T47D (cell line): ENCODE measurements around the gene LDB2.

ENCODE experiments used
- DNase-seq, 2 experiments: peaks; one replicate each; pipeline versions ENCODE4 v3.0.0 to v3.0.0-alpha.2; 2011 to 2012; ENCODE audit warnings: low read depth in 1 of 2, low spot score in 1 of 2
- JUND ChIP-seq: IDR thresholded peaks from 2 replicates; pipeline ENCODE4 v1.6.1; 2012; ENCODE audit warnings: low read depth
- in situ Hi-C: cut with HindIII; loops from 2 replicates; pipeline ENCODE4 v1.10.0; 2016; ENCODE audit warnings: low sequenced_read_pairs, low pct_unique_long_range_greater_than_20kb

LDB2 gene

DNA sequence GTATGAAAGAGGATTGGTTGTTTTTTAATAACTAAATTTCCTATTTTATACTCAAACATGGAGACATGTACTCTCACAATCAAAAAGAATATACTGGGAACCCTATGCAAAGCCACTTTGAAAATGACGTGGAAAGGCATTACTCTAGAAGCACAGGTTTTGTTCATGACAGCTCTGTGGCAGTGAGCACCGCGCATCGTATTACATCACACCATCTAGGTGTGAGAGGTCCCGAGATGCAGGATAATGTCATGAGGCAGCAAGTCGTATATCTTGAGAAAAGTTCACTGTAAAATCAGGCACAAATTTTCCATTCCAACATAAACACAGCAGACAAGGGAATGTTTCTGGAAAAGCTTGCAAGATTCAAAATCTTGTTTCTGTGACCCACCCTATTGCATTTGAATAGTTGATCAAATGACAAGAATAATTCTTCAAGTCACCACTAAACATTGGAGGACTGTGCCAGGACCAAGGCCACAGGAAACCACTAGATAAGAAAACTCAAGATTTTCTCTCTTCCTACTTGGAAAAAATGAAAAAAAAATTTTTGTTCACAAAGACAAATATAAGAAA is 127.6 kb downstream of the LDB2 start:
- DNase-seq, result no peak
- in situ Hi-C loops, result no loop called here
- no peak for TF ChIP-seq JUND

GRCh38 chr4:16767861-16768260 is 130.6 kb downstream of the LDB2 start:
- DNase-seq, result no peak
- TF ChIP-seq JUND, result no peak
- in situ Hi-C loops, result no loop called here

GRCh38 chr4:16767251-16767650 is 131.2 kb downstream of the LDB2 start:
- in situ Hi-C loops, result no loop called here
- no peak for TF ChIP-seq JUND
- no peak for DNase-seq

DNA sequence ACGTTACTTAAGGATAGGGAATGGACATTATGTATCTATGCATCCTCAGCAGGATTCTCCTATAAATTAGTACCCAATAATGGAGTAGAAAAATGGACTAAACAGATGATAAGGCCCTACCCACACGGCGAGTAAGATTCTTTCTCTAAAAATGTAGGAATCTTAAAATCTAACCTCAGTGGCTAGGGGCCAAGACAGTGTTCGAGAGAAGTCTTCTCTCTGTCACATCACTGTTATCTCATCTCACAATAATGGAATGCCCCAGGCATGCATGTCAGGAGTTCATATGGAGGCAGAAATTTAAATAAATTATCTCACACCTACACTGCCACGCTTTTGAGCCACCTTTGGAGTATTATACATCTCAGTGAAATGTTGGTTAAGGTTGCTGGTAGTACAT is 132.9 kb downstream of the LDB2 start:
- in situ Hi-C loops, result no loop called here
- TF ChIP-seq JUND, result no peak
- DNase-seq, result no peak

DNA sequence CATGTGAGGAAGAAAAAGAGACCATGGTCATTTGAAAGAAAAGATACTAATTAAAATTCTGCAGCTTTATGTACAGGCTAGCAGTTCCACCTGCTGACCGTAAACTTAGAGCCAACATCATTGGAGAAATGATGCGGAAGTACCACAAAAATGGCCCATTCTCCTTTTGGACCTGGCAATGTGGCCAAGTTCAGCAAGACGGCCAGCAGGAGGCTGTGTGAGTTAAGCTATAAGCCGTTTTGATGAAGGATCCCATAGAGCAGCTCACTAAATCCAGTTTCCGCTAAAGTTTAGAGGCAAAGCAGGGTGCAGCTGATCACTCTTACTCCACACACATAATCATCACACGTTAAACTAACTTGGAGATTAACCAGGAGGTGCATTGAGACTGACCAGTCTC is 133.8 kb downstream of the LDB2 start:
- in situ Hi-C loops, result no loop called here
- peak in 1 of 2 experiments; percentile 2 for DNase-seq
- TF ChIP-seq JUND, result no peak

GRCh38 chr4:16760617-16761363 is 137.7 kb downstream of the LDB2 start:
- DNase-seq, result no peak
- in situ Hi-C loops, result no loop called here
- TF ChIP-seq JUND, result no peak

DNA sequence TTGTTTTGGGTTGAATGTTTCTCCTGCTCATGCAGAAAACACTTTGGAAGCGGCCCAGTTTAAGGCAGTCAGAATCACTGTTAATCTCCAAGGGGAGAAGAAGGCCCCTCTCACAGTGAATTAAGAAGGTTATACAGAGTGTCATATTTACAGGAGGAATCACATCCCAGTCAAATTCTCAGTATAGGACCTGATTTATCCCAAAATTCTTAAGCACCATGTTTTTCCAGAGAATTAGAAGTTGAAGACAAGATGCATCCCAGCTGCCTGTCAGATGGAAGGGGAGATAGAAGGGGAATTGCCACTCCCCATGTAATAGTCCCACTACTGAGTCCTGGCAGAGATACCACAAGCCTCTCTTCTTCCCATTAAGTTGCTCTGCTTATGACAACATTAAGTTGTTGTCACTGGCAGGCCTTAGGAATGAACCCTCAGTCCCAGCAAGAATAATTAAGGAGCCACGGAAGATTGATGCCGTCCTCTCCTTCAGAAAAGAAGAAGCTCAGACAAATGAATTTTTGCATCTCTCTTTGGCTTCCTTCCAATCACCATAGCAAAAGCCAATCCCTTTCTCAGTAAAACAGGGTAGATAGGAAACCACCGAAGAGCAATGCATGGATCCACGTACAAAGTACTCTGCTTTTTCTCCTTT is 138.4 kb downstream of the LDB2 start:
- TF ChIP-seq JUND, result no peak
- in situ Hi-C loops, result no loop called here
- DNase-seq, result no peak

DNA sequence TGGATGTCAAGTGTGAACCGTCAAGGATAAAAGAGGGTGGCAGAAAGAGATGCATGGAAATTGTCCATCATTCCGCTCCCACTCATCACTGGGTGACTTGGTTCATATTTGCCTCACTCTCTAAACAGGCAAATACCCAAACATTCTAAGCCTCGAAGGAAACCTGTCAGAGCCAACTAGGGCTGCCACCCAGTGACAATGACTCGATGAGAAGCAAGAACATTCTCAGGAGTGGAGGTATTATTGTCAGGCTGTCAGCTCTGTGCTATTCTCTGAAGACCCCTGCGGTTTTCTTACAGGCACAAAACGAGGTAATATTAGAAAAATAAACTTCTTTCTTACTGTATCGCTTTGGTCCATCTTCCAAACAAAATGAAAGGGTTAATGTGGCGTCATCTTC is 139.6 kb downstream of the LDB2 start:
- TF ChIP-seq JUND, result no peak
- in situ Hi-C loops, result no loop called here
- DNase-seq, result no peak

DNA sequence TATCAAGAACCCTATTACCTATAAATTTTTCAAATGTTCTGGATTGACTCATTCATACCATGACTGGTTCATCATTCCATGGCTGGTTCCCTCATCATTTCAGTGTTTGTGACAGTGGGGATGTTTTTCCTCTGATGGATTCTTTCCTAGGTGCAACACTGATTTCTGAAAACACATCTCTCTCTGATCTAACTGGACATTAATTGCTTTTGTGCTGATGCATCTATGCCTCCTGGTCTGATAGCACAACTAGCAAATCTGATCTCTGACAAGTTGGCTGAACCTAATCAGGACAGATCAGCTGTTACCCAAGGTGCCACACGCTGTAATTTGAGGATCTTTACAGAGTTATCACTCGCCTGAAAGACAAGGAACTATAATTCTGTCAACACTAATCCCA is 140.2 kb downstream of the LDB2 start:
- in situ Hi-C loops, result no loop called here
- DNase-seq, result no peak
- no peak for TF ChIP-seq JUND

DNA sequence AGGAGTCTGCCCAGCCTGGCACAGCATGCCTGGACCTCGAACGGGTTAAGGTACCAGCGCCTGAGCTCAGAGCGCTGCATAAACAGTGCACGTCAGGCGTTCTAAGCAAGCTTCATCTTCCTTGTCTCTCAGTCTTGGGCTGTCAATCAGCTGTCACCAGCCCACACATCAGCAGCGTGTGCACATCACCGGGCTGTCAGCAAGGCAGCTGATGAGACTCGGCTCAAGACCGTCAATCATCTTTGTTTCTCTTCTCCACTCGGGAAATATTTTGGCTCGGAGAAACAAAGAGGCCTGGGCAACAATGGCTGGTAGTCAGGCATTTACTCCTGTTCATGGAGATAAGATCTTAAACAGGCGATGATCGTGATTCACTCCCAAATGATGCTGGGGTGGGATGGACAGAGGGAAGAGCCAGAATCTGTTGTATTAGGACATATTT is 141.3 kb downstream of the LDB2 start:
- no peak for DNase-seq
- in situ Hi-C loops, result no loop called here
- no peak for TF ChIP-seq JUND

GRCh38 chr4:16754104-16754503 is 144.3 kb downstream of the LDB2 start:
- no peak for TF ChIP-seq JUND
- DNase-seq, result no peak
- in situ Hi-C loops, result no loop called here

- DNase-seq, result no peak
- in situ Hi-C loops, result no loop called here
- no peak for TF ChIP-seq JUND
Measured at GRCh38 chr4:16752150-16752549, 146.3 kb downstream of the LDB2 start.

GRCh38 chr4:16750882-16751642 is 147.4 kb downstream of the LDB2 start:
- DNase-seq, result no peak
- TF ChIP-seq JUND, result no peak
- in situ Hi-C loops, result no loop called here
